Raji (cell line): ENCODE results near the gene TMEM242.

ENCODE experiments used
- POLR2A ChIP-seq: IDR thresholded peaks from 2 replicates; pipeline ENCODE4 v1.6.1; 2011; ENCODE audit warnings: low read depth, low read length, control low read depth; ENCODE audit not compliant: insufficient read depth

Gene TMEM242

DNA sequence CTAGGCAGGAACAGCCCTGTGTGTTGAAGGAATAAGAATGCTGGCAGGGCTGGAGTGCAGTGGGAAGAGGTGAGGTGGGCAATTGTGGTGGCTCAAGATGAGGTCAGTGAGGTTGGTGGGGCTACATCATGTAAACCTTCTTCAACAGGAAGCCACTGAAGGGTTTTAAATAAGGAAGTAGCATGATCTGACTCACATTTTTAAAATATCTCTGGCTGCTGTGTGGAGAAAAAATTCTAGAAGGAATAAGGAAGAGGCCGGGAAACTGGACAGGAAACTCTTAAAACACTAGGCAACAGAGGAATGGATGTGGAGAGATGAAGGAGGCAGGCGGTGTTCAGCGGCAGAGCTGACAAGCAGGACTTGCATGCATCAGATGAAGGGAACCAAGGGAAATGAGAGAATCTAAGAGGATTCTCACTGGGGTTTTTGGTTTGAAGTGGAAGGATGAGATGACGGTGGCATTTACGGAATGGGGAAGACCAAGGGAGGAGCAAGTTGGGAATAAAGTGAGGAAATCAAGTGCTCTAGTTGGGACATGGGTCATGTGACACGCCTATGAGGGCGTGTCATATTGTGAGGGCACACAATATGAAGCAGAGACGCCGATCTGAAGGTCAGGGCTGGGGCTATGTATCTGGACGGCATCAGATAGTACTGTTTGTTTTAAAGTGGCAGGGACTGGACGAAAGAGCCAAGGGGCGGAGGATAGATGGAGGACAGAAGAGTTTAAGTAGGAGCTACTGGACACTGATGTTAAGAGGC, 18.2 kb downstream of the TMEM242 start:
- TF ChIP-seq POLR2A, result no peak

DNA sequence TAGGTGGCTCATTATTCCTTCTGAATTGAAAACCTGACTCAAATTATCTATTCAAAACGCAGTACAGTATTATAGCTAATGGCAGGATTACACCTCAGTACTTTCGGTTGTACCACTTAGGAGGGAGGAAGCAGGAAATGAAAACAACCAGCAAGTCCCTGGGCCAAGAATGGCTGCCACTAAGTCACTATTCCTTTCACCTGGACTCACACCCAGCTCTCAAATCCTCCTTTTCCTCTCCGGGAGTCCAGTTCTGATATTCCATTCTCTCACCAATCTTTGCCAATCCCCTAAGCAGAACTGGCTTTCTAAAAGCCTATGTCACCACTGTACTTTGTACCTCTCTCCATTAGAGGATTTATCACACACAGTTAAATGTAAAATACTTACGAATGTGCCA, 20.6 kb downstream of the TMEM242 start:
- no peak for TF ChIP-seq POLR2A

DNA sequence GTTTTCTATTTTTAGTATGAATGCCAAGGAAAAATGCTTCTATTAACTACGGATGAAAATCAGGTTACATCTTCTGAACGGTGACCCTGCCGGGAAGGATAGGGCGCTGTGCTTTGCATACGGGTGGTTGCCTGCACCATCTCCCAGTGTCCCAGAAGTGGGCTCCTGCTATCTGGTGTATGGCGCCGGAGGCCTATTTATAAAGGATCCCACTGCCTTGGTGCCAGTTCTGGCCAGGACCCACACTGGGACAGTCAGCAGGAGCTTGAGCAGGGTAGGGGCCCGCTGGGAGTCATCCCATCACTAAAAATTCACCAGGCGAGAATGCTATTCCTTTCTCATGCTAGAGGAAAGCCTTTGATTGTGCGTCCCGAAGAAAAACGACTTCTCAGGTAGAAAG, 22.9 kb downstream of the TMEM242 start:
- no peak for TF ChIP-seq POLR2A

DNA sequence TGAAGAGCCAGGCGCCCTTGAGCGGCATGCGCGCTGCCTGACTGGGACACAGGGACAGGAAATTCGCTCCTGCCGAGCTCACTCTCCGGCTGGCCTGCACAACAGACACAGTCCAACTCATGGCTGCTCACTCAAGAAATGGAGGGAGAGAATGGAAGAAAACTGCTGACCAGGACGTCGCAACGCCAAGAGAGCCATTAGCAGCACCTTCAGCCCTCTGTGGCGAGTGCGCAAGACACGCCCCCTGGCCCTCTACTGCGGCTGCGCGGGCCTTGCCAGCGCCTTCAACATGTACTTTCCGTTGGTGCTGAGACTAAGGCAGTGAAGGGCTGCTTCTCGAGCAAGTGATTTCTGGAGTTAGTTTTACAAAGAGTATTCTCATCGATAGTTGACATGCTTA, 23.3 kb downstream of the TMEM242 start:
- no peak for TF ChIP-seq POLR2A

DNA sequence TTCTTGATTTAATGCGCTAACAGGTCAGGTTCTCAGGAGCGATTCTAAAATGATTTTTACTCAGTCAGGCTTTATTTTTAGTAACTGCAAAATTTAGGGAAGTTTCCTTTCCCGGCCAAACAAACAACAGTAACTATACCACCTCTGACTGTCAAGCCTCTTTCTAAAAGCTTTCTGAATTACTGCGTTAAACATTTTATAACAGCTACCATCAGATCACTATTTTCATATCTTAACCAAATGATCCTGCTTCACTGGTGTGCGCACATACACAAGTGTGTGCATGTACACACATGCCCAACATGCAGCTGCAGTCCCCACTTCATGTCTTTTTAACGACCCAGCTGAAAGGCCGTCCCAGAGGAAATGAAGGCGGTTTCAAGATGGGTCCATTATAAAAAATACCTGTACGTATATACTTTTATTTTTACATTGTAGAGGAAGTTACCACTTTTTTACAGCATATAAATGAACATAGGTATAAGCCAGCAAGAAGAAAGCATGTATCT, 25.0 kb downstream of the TMEM242 start:
- TF ChIP-seq POLR2A, result no peak

DNA sequence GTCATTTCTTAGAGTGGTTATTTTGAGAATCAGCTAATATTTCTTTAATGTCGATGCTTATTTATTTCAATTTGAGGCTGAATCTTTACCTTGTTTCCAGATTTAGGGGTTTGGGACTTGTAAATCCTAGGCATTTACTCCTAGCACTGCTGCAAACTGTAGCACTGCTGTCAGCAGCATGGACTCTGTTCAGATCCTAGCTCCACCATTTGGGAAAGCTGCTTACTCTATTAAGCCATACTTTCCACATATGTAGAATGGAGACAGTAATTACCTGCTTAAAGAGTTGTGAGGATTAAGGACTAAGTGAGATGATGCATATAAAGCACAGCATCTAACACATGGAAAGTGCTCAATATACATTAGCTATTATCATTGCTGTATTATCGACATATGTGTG, 28.7 kb downstream of the TMEM242 start:
- no peak for TF ChIP-seq POLR2A

DNA sequence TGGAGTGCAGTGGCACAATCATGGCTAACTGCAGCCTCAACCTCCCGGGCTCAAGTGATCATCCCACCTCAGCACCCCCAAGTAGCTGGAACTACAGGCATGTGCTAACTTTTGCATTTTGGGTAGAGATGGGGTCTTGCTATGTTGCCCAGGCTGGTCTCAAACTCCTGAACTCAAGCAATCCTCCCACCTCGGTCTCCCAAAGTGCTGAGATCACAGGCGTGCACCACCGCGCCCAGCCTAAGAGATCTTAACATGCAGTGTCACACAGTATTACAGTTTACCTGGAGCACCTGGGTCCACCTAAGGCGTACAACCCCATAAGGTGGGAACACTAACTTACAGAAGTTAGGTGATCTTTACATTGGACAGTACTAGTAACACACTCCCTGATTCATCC, 29.5 kb downstream of the TMEM242 start:
- TF ChIP-seq POLR2A, result no peak

DNA sequence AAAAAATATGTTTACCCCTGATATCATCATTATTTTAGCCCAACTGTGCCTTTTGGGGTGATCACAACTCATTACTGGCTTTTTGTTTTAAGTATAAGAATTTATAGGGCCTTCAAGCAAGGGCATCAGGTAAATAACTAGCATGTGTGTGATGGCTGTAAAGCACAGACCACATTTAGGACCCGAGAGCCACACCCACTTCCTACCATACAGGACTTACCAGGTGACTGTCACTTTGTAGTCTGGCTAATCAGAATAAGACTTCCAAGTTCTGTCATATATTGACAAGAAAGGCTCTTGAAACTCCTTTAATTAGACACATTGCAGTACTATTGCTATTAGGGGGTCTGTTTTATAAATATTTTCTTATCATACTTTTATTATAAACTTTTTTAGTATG, 31.1 kb downstream of the TMEM242 start:
- TF ChIP-seq POLR2A, result no peak

DNA sequence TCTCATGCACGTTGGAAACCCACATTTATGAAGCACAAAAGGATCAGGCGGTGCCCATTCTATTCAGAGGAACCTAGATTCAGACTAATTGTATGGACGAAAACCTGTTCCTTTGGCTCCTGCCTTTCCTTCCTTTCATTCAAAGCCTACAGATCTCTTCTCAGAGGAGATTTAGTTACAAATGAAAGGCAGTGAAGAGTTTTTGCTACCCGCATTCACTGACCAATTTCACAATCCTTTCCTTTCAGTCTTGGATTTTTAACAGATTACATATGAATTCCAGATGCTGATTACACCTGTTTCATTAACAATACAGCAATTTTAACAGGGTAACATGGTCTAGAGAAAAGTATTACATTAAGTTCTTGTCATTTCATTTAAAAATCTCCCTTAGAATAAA, 32.0 kb downstream of the TMEM242 start:
- no peak for TF ChIP-seq POLR2A

DNA sequence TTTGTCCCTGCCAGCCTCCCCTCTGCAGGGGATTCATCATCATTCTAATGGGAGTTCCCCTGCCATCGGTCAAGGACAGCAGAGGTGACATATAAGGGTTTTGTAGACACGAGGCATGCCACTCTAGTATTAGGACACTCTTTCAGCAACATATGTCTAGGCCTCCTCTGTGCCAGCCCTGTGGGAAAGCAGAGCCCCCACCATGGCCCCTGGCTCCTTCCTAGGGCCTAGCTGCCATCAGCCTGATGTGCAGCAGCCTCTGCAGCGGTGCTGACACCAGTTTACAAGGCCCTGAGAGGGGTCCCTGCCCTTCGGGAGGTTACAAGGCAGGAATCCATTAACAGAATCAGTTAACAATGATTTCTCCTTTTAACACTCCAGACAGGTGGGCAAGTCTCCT, 32.5 kb downstream of the TMEM242 start:
- TF ChIP-seq POLR2A, result no peak

DNA sequence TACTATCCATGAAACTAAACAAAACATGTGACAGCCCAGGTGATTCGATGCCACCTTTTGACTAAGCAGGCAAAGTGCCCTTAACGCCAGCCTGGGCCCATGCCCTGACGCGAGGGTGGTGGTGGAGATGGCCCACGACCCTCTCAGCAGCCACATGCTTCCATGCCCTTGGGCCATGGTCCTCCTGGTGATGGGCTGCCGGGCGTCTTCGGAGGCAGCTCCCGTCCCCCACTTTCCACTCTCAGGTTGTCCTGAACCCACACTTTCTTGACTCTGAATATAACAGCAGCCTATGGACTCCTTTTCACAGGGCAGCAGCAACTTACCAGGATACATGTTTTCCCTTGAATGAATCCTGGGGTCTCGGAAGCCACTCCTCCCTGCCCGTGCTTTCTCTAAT, 33.6 kb downstream of the TMEM242 start:
- TF ChIP-seq POLR2A, result no peak

DNA sequence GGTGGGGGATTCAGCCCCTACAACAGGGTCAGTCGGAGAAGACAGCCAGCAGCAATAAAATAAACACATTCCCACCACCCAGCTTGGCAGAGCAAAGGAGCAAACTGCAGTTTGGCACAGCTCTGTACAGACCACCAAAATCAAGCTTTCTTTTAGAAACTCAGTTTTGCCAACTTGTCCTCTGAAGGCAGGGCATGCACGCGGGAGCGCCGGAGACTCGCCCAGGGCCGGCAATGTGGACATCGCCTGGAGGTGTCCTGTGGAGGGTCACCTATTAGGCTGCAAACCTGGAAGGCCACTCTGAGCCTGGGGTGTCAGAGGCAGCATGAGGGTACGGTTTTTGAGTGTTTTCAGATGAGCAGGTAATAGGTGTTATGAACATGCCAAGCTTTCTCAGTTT, 34.7 kb downstream of the TMEM242 start:
- no peak for TF ChIP-seq POLR2A

DNA sequence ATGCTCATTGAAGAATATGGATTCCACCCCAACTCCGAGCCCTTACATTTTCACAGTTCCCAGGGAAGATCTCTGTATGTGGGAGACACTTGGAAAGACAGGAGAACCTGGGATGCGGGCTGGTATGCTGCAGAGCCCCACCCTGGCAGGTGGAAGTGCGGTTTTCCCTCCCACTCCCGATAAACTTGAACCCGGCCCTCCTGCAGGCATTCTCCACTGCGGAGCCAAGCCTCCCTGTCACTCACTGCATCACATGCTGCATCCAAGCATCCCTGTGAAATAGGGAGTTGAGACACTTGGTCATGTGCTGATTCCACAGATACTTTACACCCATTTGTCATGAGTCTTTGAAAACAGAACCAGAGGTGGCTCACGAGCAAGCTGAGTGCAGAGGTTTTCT, 35.4 kb downstream of the TMEM242 start:
- no peak for TF ChIP-seq POLR2A

DNA sequence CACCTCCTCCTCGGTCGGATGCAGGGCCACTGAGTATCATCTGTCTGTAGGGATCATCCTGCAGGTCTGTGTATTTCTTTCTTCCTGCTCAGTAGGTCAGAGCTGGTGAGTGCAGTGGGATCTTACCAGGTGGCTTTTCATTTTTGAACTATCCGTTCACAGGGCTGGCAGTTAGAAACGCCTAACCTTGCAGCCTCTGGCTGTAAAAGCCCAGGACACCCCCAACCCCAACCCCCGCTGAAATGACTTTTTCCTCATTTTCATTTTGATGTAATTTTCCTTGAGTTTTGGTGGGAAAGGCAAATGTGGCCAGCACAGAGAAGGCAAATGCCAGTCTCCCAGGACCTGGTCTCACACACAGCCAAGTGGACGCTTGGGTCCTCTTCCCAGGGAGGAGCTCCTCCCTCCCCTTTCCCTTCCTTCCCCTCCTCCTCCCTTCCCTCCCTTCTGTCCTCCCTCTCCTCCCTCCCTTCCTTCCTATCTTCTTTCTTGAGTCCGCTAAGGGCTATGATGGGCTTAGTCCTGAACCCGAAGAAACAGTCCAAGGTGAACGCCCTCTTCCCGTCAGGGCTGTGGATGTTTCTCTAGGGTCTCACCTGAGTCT, 36.0 kb downstream of the TMEM242 start:
- TF ChIP-seq POLR2A, result no peak

DNA sequence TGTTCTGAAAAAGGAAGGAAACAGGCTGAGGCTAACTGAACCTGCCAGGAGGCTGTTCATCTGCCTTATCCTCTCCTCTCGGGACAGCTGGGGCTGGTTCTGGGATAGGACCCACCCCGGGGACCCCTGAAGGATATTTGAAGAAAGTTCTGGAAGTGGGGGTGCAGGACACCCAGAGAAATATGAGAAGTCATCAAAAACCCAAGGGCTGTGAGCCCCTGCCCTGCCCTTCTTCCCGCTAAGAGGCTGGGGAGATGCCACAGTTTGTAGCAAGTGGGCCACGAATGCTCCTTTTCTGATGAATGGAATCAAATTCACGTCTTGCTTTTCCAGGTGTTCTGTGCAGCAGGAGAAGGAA, 37.9 kb downstream of the TMEM242 start:
- TF ChIP-seq POLR2A, result no peak

DNA sequence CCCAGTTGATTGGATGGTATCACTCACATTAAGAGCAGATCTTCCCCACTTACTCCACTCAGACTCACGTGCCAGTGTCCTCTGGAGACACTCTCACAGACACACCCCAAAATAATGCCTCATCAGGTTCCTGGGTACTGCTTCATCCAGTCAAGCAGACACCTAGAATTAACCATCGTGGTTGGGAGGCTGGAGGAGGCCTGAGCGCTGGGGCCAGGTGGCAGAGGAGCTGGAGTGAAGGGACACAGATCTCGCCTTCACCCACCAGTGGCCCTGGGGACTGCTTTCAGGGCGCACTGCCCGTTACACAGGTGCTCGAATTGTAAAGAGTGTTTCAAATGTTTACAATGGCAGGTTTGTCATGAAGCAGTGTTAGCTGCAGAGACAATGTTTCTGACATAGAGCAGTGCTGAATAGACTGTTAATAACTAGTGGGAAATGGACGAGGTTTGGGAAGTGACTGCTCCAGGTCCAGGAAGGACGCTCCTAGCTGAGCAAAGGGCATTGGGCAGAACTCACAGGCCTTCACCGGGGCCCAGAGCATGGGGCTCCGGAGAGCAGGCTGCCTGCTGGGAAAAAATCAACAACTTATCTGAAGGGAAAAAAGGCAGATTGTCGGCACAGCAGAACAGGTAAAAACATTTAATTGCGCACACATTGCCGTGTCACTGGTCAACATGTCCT, 38.4 kb downstream of the TMEM242 start:
- TF ChIP-seq POLR2A, result no peak
